IgD-negative memory B cell (primary cell): ENCODE results near the gene TRIM25. TPM values are rescaled to one million over a fixed set of nuclear protein-coding genes. Genes with fewer than 3 reads are reported as not detected.

Experiments used
- H3K27ac Mint-ChIP-seq, 3 donors: one replicate each; pipeline ENCODE4 v1.8.0; 2020 to 2022; ENCODE audit warnings: mild to moderate bottlenecking in 3 of 3, mixed read lengths in 3 of 3, moderate library complexity in 1 of 3
- H3K27me3 Mint-ChIP-seq: one replicate; pipeline ENCODE4 v1.8.0; 2021; ENCODE audit warnings: mixed read lengths
- H3K36me3 Mint-ChIP-seq: one replicate; pipeline ENCODE4 v1.8.0; 2020; ENCODE audit warnings: mild to moderate bottlenecking, mixed read lengths
- H3K4me1 Mint-ChIP-seq, 3 donors: one replicate each; pipeline ENCODE4 v1.8.0; 2020 to 2022; ENCODE audit warnings: mixed read lengths in 3 of 3, mild to moderate bottlenecking in 1 of 3
- H3K4me3 Mint-ChIP-seq, 4 donors: one replicate each; pipeline ENCODE4 v1.8.0; 2020 to 2022; ENCODE audit warnings: mild to moderate bottlenecking in 4 of 4, mixed read lengths in 4 of 4, moderate library complexity in 3 of 4
- H3K9me3 Mint-ChIP-seq, 3 donors: one replicate each; pipeline ENCODE4 v1.8.0; 2020 to 2021; ENCODE audit warnings: mixed read lengths in 3 of 3, mild to moderate bottlenecking in 1 of 3
- polyA plus RNA-seq: library from polyadenylated mRNA; unstranded; fragments of 300-500 nt; fragmentation: Illumina TruSeq; gene quantifications from one replicate; pipeline ENCODE4 v1.2.3, GENCODE V29; 2021

TRIM25 gene
- polyA plus RNA-seq, 1 donor from 2014 or later, result 14.0 TPM

DNA sequence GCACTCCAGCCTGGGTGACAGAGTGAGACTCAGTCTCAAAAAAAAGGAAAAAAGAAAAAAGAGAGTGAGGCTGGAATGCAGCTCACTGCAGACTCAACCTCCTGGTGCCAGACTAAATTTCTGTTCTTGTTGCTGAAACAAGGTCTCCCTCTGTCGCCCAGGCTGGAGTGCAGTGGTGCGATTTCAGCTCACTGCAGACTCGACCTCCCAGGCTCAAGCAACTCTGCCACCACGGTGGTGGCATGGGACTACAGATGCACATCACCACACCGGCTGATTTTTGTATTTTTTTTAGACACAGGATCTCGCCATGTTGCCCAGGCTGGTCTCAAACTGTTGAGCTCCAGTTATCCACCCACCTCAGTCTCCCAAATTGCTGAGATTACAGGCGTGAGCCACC lies 34.6 kb downstream of the TRIM25 start:
- Mint-ChIP-seq H3K4me1 (peaks cover 0 to 8% (median 7%) of the 10 kb centered on the region in 3 donors), H3K9me3 (no peaks in the 10 kb centered on the region), H3K36me3 (no peaks in the 10 kb centered on the region), H3K4me3 (no peak overlapping the region), H3K27me3 (no peaks in the 10 kb centered on the region), H3K27ac (no peak overlapping the region)

DNA sequence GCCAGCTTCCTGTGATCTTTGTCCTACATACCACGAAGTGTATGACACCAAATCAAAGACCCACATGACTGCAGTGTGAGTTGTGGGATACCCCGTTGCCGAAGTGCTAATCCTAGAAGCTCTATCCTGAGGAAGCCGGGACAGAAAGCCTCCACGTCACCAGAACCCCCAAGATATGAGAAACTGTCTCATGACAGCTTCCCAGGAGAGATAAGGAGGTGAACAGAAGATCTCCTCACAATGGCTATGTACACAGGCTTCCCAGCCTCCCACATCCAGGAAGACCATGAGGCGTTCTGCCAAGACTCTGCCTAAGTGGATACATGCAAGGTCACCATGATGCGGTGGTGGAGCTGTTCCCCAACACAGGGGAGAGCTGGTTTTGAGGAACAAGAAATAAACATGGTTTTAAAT lies 37.1 kb downstream of the TRIM25 start:
- H3K27ac Mint-ChIP-seq, result no peak overlapping the region
- no peak overlapping the region for H3K4me3 Mint-ChIP-seq
- no peaks in the 10 kb centered on the region for H3K9me3 Mint-ChIP-seq
- no peaks in the 10 kb centered on the region for H3K36me3 Mint-ChIP-seq
- H3K4me1 Mint-ChIP-seq, result peaks cover 0 to 8% (median 7%) of the 10 kb centered on the region in 3 donors
- no peaks in the 10 kb centered on the region for H3K27me3 Mint-ChIP-seq

DNA sequence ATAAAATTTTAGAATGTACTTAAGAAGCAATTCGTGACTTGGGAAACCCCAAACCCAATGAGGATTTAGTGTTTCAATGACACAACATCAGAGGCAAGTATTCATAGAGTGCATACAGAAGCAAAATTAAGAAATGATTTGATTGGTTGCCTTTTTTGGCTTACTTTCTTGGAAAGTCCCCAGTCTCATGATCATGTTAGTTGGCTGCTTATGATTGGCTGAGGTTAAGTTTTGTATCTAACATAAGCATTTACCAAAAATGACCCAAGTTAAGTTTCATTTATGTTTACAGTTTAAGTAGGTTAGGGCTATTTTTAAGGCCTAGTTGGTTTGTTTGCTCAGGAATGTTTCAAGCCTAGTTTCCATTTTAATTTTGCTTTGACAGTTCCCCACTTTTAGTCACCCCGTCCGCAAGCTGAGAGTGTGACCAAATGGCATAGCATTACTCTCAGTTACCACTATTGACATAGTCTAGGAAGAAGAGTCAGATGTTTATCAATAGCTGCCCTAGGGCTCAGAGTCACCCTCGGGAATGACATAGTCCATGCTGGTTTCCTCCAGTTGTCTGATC lies 43.7 kb downstream of the TRIM25 start:
- Mint-ChIP-seq H3K9me3 (no peaks in the 10 kb centered on the region), H3K4me1 (peaks cover 4 to 7% (median 7%) of the 10 kb centered on the region in 3 donors), H3K27me3 (peaks cover 3% of the 10 kb centered on the region), H3K4me3 (peak overlapping the region in 1 of 4 donors; percentile 49), H3K27ac (peak overlapping the region; percentile 2 to 64 (median 55)), H3K36me3 (peaks cover 1% of the 10 kb centered on the region)

DNA sequence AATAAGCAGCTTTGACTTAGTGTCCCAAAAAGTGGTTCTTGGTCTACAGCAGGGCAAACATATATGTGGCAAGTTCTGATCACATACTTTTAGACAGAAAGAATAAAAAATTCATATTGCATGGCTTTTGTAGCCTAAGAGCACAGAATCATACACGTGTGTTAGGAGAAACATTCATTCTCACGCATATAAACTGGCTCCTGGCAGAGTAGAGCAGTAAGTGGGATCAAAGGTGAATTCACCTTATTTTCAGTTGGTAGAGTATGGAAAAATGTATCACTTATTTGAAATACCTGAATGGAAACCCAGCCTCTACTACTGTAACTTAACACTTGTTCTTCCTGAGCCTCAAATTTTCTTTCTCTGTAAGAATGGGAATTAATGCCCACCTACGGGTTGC lies 45.1 kb downstream of the TRIM25 start:
- Mint-ChIP-seq H3K27me3 (peaks cover 3% of the 10 kb centered on the region), H3K27ac (no peak overlapping the region), H3K36me3 (peaks cover 1% of the 10 kb centered on the region), H3K4me1 (peaks cover 4 to 7% (median 7%) of the 10 kb centered on the region in 3 donors), H3K4me3 (no peak overlapping the region), H3K9me3 (no peaks in the 10 kb centered on the region)

- Mint-ChIP-seq H3K27ac (no peak overlapping the region), H3K4me3 (no peak overlapping the region), H3K36me3 (peaks cover 1% of the 10 kb centered on the region), H3K27me3 (peaks cover 3% of the 10 kb centered on the region), H3K9me3 (no peaks in the 10 kb centered on the region), H3K4me1 (peaks cover 4 to 7% (median 7%) of the 10 kb centered on the region in 3 donors)
Measured at GRCh38 chr17:56867948-56868376, 45.9 kb downstream of the TRIM25 start.

DNA sequence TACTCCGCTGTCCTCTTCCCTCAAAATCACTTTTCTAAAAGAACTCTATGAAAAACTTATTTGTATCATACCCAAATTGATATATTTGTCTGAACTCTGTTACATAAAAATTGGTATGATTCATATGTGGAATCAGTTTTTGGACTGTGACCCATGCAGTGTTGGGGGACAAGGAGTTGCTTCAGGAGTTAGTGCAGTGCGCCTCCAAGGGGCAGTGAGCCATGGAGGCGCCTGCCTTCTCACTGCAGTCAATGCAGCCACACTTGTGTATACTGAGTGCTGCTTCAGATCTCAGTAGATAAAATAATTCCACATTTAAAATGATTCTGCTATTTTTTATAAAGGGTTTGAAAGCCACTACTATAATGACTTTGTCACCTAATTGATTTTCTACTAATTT lies 47.4 kb downstream of the TRIM25 start:
- H3K27ac Mint-ChIP-seq, result no peak overlapping the region
- H3K4me1 Mint-ChIP-seq, result peaks cover 4 to 7% (median 7%) of the 10 kb centered on the region in 3 donors
- peaks cover 3% of the 10 kb centered on the region for H3K27me3 Mint-ChIP-seq
- H3K4me3 Mint-ChIP-seq, result no peak overlapping the region
- H3K9me3 Mint-ChIP-seq, result no peaks in the 10 kb centered on the region
- H3K36me3 Mint-ChIP-seq, result peaks cover 3% of the 10 kb centered on the region

DNA sequence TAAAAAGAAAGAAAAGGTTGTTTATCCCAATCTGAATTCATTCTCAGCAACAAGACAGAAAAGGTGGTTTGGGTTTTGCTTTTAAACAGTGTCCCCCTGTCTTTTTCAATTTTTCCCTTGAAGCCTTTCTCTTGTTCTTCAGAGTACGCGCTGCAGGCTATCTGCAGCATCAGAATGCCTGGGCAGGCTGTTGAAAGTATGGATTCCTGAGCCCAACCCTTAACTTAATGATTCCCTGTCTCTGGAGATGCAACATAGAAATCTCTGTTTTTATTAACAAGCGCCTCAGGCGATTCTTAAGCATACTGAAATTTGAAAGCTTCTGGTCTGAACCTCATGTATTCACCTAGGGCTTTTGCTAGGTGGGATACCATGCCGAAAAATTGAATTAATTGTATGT lies 47.8 kb downstream of the TRIM25 start:
- no peak overlapping the region for H3K4me3 Mint-ChIP-seq
- H3K27ac Mint-ChIP-seq, result no peak overlapping the region
- no peaks in the 10 kb centered on the region for H3K9me3 Mint-ChIP-seq
- H3K27me3 Mint-ChIP-seq, result peaks cover 3% of the 10 kb centered on the region
- H3K36me3 Mint-ChIP-seq, result peaks cover 4% of the 10 kb centered on the region
- H3K4me1 Mint-ChIP-seq, result peaks cover 4 to 7% (median 7%) of the 10 kb centered on the region in 3 donors

DNA sequence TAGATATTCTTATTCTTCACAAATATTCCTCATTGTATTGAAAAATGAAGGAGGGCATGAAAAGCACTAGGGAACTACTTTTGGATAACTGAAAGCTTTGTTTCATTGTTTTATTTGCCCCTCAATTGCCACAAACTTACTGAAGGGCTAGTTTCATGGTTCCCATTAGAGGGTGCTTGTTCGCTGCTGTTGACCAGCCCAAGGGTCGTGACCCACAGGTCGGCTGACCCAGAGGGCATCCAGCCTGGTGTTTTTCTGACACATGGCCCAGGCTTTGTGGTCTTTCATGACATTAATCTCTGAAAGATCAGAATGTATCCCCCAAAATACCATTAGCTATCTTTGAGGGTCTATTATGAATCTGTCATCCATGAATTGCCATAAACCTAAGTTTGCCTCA lies 49.9 kb downstream of the TRIM25 start:
- Mint-ChIP-seq H3K9me3 (no peaks in the 10 kb centered on the region), H3K4me1 (peaks cover 0 to 5% (median 2%) of the 10 kb centered on the region in 3 donors), H3K27me3 (no peaks in the 10 kb centered on the region), H3K27ac (no peak overlapping the region), H3K36me3 (peaks cover 4% of the 10 kb centered on the region), H3K4me3 (no peak overlapping the region)

DNA sequence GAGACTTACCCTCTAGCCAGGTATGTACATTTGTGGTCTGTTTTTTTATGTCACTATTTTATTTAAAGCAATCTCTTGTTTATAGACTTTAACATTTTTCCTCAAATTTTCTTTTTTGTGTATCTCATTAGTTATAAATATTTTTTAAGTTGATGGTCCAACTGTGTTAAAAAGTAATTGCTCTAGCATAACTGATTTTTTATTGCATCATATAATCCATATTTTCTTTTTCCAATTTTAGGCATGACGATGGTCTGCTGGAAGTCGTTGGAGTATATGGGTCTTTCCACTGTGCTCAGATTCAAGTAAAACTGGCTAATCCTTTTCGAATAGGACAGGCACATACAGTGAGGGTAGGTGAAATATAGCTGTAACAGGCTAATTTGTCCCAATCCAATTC lies 52.0 kb downstream of the TRIM25 start:
- H3K4me3 Mint-ChIP-seq, result no peak overlapping the region
- peaks cover 0 to 5% (median 2%) of the 10 kb centered on the region in 3 donors for H3K4me1 Mint-ChIP-seq
- no peak overlapping the region for H3K27ac Mint-ChIP-seq
- H3K27me3 Mint-ChIP-seq, result no peaks in the 10 kb centered on the region
- H3K9me3 Mint-ChIP-seq, result no peaks in the 10 kb centered on the region
- H3K36me3 Mint-ChIP-seq, result peaks cover 4% of the 10 kb centered on the region

GRCh38 chr17:56851008-56851407 lies 62.8 kb downstream of the TRIM25 start:
- no peaks in the 10 kb centered on the region for H3K9me3 Mint-ChIP-seq
- H3K4me1 Mint-ChIP-seq, result peaks cover 0 to 3% (median 2%) of the 10 kb centered on the region in 3 donors
- no peak overlapping the region for H3K4me3 Mint-ChIP-seq
- H3K27ac Mint-ChIP-seq, result no peak overlapping the region
- no peaks in the 10 kb centered on the region for H3K27me3 Mint-ChIP-seq
- H3K36me3 Mint-ChIP-seq, result peaks cover 13% of the 10 kb centered on the region

- no peak overlapping the region for H3K4me3 Mint-ChIP-seq
- H3K27ac Mint-ChIP-seq, result no peak overlapping the region
- peaks cover 13% of the 10 kb centered on the region for H3K36me3 Mint-ChIP-seq
Measured at GRCh38 chr17:56850591-56850990, 63.3 kb downstream of the TRIM25 start.

DNA sequence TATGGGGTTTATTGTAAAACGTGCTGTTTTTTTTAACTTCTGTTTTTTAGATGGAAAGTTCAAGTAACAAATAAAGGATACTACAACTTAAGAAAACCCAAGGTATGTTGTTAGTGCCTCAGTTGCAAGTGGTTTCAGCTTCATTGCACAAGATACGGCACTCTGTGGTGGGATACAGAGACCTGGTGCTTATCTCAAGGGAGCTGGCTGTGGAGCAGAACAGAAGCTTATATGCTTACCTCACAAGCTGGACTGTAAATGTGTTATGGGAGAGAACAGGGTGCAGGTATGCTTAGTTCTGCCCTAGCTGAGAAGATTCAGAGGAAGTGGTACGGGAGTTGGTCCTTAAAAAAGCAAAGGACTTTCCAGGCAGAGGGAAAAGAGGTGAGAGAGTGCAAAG lies 64.7 kb downstream of the TRIM25 start:
- H3K4me1 Mint-ChIP-seq, result peaks cover 0 to 4% (median 2%) of the 10 kb centered on the region in 3 donors
- peak overlapping the region in 1 of 3 donors; percentile 8 for H3K27ac Mint-ChIP-seq
- H3K4me3 Mint-ChIP-seq, result no peak overlapping the region
- peaks cover 12% of the 10 kb centered on the region for H3K36me3 Mint-ChIP-seq
- no peaks in the 10 kb centered on the region for H3K9me3 Mint-ChIP-seq
- H3K27me3 Mint-ChIP-seq, result no peaks in the 10 kb centered on the region

More at GRCh38 chr17:56850591-56850990, 63.3 kb downstream of the TRIM25 start:
- no peaks in the 10 kb centered on the region for H3K9me3 Mint-ChIP-seq
- no peaks in the 10 kb centered on the region for H3K27me3 Mint-ChIP-seq
- peaks cover 0 to 4% (median 2%) of the 10 kb centered on the region in 3 donors for H3K4me1 Mint-ChIP-seq

- Mint-ChIP-seq H3K4me1 (peaks cover 0 to 4% (median 2%) of the 10 kb centered on the region in 3 donors), H3K9me3 (no peaks in the 10 kb centered on the region), H3K4me3 (no peak overlapping the region), H3K36me3 (peaks cover 10% of the 10 kb centered on the region), H3K27me3 (no peaks in the 10 kb centered on the region), H3K27ac (no peak overlapping the region)
Measured at GRCh38 chr17:56847106-56847505, 66.7 kb downstream of the TRIM25 start.

GRCh38 chr17:56845934-56846333 lies 67.9 kb downstream of the TRIM25 start:
- H3K9me3 Mint-ChIP-seq, result no peaks in the 10 kb centered on the region
- H3K27ac Mint-ChIP-seq, result no peak overlapping the region
- peaks cover 0 to 4% (median 2%) of the 10 kb centered on the region in 3 donors for H3K4me1 Mint-ChIP-seq
- no peak overlapping the region for H3K4me3 Mint-ChIP-seq
- peaks cover 5% of the 10 kb centered on the region for H3K36me3 Mint-ChIP-seq
- H3K27me3 Mint-ChIP-seq, result no peaks in the 10 kb centered on the region

DNA sequence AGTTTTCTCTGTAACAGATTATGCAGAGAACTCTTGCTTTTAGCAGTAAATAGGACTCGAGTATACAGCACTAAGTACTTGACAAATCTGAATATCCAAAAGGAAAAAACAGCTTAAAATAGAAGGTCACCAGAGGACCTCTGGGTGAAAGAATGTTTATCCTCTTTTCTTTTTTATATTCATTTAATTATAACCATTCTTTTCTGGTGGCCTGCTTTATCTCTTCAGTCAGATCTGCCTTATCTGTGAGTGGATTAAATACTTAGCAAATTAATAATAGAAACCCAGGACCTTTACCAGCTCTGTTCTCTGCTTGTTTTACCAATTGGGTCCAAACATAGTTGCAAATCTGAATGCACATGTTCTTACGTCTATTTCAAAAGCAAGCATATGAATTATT lies 71.3 kb downstream of the TRIM25 start:
- Mint-ChIP-seq H3K4me1 (peaks cover under 1 to 15% (median 2%) of the 10 kb centered on the region in 3 donors), H3K27me3 (no peaks in the 10 kb centered on the region), H3K4me3 (no peak overlapping the region), H3K36me3 (peaks cover 4% of the 10 kb centered on the region), H3K9me3 (no peaks in the 10 kb centered on the region), H3K27ac (no peak overlapping the region)

- Mint-ChIP-seq H3K4me1 (peaks cover 16 to 28% (median 20%) of the 10 kb centered on the region in 3 donors), H3K9me3 (no peaks in the 10 kb centered on the region), H3K4me3 (peak overlapping the region in 1 of 4 donors; percentile 30), H3K27ac (peak overlapping the region in 1 of 3 donors; percentile 19), H3K27me3 (no peaks in the 10 kb centered on the region), H3K36me3 (no peaks in the 10 kb centered on the region)
Measured at GRCh38 chr17:56838687-56839086, 75.2 kb downstream of the TRIM25 start.
